GM19397 (cell line): ENCODE results near the gene SLC41A3.
"Not testable (repeated sequence)": the region's sequence is repeated elsewhere in the genome, so short reads cannot be mapped to it uniquely, and the experiment has no call there.

Experiments
- ATAC-seq: cut with Tn5 transposase; IDR thresholded peaks from one replicate; pipeline ENCODE4 v1.9.1; 2021; ENCODE audit warnings: mild to moderate bottlenecking, moderate library complexity; ENCODE audit not compliant: unreplicated experiment

Gene SLC41A3

DNA sequence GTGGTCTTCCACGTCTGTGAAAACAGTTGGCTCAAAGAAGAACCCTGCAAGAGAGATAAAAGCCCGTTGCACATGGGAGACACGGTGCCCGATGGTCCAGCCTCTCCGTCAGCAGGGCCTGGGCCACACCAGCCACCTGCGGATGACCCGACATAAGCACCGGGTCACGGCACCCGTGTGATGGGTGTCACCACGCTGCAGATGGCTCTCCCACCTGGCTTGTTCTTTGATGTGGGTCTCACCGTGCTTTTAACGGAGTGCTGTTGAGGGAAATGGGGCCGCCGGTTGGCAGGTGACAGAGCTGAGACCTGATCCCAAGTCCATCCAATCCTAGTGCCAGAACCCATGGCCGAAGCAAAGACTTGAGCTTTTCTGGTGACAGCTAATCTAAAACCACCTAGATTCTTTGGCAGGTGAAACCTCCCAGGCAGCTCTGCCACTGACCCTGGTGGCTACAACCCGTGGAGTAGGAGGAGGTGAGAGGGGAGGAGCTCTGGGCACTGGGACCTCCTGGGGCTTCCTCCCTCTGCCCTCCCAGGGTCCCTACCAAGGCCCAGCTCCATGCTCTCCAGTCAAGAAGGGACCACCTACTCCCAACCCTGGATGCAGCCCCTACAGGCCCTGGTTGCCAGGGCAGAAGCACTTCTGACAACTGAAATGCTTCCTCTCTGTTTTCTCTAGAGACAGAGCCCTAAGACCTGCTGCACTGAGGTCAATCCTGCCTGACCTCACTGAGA, 23.4 kb upstream of the SLC41A3 start:
- ATAC-seq = no peak

DNA sequence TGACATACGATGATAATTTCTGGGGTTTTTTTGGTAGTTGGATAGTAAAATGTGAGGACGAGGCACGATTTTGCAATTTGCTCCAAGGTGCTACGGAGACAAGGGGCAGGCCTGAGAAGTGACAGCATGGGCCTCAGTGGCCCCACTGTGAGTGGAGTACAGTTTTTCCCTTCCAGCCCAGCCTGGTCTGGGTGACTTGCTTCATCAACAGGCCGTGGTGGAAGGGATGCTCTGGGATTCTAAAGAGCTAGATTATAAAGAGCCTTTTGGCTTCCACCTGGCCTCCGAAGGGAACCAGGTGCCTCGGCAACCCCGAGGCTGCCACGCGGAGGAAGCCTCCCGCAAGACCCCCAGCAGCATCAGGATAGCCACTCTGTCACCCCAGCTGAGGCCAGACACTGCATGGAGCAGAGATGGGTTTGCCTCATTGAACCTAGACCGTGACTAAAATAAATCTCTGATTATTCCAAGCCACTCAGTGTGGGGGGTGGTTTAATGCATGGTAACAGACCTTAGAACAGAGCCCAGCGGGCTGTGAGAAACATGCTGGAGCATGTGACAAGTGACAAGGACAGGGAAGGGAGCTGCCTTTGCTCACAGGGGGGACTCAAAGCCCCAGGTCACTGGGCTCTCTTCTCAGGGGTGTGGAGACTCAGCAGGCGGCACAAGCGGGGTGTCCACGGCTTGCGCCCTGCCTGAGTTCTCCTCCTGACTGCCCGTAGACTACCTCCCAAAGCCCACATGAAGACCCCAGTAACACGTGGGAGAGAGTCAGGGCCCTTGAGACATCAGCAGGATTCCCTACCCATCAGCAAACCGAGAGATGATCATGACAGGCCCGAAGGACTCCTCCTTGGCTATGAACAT, 22.6 kb upstream of the SLC41A3 start:
- ATAC-seq = no peak

DNA sequence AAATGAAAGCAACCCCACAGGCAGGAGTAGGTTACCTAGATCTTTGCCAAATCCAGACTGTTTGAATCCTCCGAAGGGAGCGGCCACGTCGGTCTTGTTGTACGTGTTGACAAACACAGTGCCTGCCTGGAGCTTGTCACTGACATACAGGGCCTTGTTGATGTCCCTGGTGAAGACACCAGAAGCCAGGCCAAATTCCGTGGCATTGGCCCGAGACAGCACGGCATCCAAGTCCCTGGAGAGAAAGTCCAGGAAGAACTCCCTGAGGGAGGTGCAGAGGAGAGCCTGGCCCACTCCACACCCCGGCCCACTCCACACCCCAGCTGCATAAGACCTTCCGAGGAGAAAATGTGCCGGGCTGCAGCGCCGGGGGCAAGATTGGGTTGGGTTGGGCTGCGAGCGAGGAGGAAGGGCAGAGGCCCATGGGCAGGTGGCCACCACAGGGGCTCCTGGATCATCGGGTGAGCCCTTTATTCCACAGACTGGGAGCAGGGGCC, 21.8 kb upstream of the SLC41A3 start:
- ATAC-seq = no peak

DNA sequence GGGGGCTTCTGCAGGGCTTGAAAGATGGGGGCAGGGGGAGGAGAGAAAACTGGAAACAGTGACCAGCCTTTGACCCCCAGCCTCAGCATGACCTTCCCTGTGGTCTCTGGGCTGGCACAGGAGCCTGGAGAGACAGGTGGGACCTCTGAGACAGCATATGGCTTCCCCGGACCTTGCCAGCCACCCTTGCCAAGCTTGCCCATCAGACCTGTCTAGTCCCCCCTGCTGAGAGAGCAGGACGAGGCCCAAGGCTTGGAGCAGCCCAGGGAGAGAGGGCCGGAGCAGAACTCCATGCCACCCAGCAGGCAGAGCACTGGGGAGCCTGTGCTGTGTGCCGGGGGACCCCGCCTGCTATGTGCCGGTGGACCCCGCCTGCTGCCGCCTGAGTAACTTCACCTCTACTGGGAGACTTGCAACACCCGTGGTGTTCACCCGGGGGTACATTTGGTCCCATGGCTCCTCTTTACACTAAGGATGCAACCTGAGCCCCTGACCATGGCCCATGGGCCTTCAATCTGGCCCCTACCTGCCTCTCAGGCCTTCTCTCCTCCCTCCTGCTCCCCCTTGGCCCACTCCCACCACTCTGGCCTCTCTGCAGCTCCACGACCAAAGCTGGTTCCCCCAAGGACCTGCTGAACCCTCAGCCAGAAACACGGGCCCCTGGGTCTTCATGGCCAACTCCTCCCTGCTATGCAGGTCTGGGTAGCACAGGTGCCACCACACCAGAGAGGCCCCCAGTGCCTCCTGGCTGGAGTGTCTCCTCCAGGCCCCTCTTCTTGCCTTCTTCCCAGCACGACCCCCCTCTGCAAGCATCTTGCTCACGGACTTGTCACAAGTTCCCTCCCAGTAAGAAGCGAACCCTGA, 21.1 kb upstream of the SLC41A3 start:
- no peak for ATAC-seq

DNA sequence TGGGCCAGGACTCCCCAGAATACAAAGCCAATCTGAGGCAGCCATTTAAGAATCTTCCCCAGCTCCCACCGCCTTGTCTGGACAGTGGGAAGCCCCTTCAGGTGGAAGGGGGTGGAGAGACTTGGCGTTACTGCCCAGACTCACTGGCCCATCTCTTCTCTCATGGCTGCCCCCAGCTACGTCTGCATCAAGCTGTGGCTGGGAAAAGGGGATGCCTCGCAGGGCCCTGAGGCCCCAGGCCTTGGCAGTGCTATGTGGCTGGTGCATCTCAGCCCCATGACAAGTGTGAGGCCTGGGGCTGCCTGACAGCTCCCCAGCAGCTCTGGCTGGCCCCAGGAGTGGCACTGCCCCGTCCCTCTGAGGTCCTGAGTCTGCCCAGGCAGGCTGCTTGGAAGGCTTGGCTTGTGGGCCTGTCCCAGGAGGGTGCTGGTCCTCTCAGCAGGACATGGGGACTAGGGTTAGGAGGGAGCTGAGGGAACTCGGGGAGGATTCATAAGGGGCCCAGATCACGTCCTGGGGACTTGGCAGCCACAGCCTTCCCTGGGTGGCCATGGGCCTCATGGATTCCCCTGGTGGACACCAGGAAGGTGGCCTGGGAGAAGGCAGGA, 20.2 kb upstream of the SLC41A3 start:
- no peak for ATAC-seq

DNA sequence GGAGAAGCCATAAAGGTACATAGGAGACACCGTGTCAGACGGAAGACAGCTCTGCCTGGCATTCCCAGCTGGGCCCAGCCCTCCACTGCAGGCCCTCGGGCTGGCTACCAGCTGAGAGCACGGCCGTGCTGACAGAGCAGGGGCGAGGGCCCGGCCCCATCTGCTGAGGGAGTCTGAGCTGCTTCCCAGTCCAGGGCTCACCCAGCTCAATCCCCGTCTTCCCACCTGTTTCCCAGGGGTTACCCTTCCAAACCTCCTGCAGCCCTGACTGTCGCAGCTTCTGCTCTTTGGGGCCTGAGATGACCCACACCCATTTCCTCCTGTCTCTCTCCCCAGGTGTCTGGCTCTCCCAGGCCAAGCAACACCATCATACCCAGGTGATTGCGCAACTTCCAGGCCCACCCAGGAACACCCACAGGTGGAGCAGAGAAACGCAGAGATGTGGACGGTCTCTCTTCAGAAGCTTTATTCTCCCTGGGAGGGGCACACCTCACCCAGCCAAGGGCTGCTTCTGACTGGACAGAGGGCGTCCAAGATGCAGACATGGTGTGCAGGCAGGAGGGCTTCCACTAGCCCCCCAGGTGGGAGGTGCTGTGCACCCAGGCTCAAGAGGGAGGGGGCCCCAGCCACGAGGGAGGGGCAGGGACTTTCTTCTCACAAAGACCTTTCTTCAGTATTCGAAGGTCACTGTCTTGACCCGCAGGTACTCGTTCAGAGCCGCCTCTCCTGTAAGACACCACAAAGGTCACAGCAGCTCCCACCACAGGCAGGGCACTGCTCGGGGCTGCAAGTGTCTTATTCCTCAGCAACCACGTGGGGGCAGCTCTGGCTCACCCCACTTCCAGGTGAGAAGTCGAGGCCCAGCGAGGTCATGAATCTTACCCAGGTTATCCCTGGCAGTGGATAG, 19.4 kb upstream of the SLC41A3 start:
- ATAC-seq = no peak

DNA sequence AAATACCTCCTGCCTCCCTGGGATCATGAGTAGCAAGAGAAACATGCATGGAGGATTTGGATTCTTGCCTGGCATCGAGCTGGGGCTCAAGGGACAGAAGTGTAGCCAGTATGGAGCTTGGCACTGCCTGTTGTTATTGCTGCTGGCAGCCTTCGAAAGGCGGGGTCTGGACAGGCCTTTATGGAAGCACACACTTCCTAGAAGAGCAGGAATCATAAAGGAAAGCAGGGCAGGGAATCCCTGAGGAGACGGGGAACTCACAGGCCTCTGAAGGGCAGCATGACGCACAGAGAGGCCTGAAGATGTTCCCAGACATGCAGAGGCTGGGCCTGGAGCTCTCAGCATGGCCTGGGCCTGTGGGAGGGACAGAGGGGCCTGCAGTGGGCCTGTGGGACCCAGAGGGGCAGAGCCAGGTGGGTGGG, 18.6 kb upstream of the SLC41A3 start:
- ATAC-seq = no peak

DNA sequence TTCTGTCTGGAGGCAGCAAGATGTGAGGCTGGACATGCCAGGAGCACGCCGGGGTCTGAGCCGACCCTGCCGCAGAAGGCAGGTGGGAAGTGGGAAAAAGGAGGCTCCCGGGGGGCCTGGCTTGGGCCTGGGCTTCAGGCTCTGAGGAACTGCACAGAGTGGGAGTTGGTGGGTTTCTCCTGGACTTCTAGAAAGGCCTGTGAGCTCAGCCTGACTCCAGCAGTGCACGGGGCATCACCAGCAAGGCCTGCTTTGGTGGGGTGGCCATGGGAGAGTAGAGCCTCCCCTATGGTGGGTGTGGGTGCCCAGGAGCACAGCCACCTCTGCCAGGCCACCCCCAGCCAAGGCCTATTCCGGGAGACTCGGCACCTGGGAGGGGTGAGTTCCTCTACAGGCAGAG, 18.1 kb upstream of the SLC41A3 start:
- no peak for ATAC-seq

DNA sequence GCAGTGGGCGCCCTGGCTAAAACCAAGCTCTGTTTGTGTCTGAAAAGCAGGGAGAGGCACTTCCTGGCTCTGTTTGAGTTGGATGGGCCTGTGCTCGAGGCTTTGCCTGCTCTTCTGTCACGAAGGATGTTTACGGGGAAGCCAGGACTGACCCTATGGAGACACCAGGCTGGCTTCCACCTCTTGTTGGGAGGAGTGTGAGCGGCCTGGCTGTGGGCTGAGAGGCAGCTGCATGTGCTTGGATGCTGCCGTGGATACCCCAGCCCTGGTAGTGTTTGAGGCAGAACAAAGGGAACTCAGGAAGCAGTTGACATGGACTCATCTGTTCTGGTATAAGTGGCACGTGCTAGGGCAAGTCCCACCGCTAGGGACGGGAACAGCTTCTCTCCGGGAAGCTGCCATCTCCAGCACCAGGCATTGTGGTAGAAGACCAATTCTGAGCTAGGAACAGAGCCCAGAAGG, 17.6 kb upstream of the SLC41A3 start:
- no peak for ATAC-seq

DNA sequence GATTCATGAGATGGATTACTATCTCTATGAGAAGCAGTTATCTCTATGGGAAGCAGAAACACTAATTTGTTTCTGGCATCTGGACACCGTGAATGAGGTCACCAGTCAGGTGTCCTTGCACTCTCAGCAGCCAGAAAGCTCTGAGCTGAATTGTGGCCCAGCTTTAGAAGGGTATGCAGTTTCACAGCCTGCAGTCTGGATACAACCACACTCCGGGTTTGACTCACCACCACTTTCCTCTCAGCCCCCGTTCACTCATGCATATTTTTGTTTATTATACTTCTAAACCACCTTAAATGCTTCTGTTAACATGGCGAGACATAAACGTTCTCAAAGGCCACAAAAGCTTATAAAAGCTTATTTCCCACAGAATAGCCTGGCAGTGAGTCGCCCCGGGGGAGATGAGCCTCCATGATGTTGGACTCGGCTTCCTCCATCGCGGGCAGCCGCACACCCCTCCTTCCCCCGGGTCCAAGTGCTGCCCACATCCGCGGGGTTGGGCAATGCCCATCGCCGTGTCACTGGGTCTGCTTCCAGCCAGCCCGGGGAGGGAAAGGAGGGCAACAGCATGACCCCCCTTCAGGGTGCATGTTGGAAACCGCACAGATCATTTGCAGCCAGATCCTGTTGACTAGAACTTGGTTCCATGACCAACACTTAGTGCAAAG, 16.8 kb upstream of the SLC41A3 start:
- ATAC-seq = no peak

DNA sequence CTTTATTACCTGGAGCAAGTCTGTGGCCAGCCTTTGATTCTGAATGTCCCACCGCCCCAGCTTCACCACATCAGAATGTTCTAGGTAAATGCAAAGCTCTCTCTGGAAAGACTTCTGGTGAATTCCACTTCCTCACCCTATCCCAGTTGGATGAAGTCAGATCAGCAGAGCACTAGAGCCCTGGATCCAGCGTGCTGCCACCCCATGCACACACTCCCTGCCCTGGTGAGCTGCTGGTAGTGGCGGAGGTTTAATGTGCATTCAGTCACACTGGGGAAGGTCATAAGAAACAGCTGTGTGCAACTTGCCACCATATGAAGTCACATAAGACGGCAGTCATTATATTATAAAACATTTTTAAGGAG, 16.3 kb upstream of the SLC41A3 start:
- ATAC-seq = no peak

DNA sequence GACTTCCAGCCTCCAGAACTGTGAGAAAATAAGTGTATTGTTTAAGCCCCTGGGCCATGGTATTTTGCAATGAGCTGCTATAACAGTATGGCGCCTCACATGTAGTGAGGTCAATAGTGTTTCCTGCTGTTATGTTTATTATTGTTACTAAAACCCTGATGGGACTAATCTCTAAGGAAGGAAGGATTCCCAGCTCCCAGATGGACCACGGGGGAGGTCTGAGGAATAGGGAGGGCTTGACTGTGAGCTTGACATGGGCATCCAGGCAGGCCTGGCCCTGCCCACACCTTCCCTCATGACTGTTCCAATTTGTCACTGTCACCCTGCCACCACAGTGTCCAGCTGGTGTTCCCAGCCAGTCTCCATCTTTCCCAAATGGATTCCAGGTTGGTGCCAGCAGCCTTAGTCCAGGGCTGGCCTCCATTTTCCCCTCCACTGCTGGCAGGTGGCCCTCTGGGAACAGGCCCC, 14.5 kb upstream of the SLC41A3 start:
- ATAC-seq = no peak

DNA sequence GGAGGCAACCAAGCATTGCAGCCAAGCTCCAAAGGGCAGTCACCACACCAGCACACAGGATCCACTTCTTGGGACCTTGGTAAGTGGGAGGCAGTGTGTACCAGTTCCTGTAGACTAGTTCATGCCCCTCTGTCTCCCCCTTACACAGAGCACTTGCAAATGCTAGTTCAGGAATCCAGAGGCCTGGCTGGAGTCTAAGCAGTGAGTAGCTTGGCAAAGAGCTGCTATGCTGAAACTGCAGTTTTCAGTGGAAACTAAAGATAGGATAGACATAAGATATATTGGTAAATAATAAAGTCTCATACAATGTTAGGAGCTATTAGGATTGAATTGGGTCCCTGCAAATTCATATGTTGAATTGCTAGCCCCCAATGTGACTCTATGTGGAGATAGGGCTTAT, 13.9 kb upstream of the SLC41A3 start:
- ATAC-seq = no peak

DNA sequence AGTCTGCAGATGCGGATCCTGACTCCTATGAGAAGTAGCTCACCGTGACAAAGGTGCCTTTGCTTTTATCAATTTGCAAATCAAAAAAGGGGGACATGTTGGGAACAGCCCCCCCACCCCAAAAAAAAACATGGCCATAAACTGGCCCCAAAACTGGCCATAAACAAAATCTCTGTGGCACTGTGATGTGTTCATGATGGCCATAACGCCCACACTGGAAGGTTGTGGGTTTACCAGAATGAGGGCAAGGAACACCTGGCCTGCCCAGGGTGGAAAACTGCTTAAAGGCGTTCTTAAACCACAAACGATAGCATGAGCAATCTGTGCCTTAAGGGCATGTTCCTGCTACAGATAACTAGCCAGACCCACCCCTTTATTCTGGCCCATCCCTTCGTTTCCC, 12.3 kb upstream of the SLC41A3 start:
- ATAC-seq = not testable (repeated sequence)

DNA sequence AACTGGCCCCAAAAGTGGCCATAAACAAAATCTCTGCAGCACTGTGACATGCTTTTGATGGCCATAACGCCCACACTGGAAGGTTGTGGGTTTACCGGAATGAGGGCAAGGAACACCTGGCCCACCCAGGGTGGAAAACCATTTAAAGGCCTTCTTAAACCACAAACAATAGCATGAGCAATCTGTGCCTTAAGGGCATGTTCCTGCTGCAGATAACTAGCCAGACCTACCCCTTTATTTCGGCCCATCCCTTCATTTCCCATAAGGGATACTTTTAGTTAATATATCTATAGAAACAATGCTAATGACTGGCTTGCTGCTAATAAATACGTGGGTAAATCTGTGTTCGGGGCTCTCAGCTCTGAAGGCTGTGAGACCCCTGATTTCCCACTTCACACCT, 8.2 kb upstream of the SLC41A3 start:
- ATAC-seq = not testable (repeated sequence)

DNA sequence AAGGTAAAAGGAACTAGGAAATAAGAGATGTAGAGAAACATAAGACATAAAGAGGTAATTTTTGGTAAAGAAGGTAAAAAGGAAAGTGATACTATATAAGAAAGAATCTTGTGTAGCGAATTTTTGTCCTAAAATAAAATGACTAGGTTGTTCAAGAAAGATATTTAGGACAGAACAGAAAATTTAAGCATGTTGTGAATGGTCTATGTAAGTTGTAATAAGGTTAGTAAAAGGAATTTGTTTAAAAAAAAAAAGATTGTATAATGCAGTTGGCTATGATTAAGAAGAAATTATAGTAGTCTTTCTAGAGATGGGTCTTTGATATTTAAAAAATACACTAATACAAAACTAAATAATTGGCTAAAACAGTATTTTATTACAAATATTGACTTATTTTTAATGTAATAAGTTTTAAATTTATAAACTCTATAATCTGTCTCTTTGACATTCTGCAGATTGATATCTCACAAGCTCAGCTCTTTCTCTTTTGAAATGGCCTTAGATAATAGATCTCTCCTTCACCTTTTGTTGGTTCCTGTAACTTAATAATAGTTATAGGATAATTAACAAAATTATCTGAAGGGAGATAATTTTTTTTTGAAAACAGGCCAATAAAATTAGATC, 3.7 kb upstream of the SLC41A3 start:
- no peak for ATAC-seq

DNA sequence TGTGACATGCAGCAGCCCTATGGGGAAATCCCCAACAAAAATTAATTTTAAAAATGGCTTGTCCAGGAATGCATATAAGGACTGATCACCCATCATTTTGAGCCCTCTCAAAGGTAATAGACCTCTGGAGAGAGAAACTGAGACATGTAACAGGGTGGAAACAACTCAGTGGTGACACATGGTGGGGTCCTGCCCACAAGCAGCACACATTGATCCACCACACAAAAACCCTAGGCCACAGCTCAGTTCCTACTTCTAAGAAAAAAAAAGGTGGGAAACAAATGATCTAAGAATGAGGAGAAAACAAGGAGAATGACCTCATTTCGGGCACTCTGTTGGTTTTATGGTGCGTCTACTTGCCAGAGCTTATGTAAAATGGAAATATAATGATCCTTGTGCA, 1.9 kb upstream of the SLC41A3 start:
- ATAC-seq = no peak

DNA sequence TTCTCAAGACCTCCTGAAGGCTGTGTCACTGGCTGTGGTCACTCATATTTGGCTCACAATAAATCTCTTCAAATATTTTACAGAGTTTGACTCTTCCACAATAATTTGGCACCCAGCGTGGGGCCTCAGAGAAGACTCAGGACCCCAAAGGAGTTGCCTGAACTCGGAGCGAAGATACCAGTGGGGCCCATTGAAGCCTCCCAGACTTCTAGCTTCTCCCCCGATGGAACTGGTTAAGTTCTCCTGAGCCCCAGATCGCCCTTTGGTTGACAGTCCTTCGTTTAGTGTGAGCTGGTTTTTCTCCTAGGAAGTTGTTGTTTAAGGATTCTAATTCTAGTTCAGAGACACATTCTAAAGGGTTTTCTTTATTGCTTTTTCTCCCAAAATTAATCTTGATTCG, 1.4 kb upstream of the SLC41A3 start:
- ATAC-seq = no peak

DNA sequence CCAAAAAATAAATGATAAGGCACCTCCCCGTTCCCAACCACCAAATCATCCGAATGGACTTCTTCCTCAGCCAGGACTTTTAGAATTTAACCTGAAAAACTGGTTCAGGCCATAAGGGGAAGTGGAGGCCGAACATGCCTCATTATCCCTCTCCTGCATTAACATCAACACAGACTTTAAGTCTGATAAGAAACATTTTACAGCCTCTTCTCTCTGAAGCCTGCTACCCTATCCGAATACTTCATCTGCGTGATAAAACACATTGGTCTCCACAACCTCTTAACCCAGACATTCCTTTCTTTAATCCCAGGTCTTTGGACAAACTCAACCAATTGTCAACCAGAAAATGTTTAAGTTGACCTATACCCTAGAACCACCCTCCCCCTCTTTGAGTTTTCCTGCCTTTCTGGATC, 850 bp upstream of the SLC41A3 start:
- no peak for ATAC-seq
